ENCODE results near the gene WBP1L. TPM values are rescaled to one million over a fixed set of nuclear protein-coding genes. Genes with fewer than 3 reads are reported as not detected.
"Not testable (repeated sequence)": the region's sequence is repeated elsewhere in the genome, so short reads cannot be mapped to it uniquely, and the experiment has no call there.

The WBP1L gene
- total RNA-seq, 4 donors from 2014 or later: 89.4 to 191 (median 158) TPM

DNA sequence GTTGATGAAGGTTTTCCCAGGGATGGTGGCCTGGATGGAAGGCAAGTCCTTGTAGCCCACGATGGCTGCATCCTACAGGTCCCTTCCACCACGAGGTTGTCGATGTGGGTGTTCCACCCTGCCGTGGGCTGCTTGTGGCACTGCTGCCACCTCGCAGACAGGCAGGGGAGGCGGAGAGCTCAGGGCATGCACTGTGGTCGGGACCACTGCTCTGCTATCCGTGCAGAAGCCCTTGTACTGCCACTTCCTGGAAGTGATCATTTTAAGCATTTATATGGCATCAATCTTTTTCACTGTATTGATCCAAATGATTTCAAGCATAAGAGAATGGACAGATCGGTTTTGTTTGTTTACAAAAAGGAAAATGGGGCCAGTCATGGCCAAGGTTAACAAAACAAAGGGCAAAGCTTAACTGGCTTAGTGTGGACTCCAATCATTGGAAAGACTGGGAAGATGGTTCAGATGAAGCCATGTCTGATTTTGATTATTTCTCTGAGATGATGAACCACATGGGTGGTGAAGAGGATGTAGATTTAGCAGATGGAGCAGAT is 101.7 kb downstream of the WBP1L start:
- TF ChIP-seq POLR2A (IDR thresholded peaks at IDR 0.05): no peak
- TF ChIP-seq, protein P1, sequence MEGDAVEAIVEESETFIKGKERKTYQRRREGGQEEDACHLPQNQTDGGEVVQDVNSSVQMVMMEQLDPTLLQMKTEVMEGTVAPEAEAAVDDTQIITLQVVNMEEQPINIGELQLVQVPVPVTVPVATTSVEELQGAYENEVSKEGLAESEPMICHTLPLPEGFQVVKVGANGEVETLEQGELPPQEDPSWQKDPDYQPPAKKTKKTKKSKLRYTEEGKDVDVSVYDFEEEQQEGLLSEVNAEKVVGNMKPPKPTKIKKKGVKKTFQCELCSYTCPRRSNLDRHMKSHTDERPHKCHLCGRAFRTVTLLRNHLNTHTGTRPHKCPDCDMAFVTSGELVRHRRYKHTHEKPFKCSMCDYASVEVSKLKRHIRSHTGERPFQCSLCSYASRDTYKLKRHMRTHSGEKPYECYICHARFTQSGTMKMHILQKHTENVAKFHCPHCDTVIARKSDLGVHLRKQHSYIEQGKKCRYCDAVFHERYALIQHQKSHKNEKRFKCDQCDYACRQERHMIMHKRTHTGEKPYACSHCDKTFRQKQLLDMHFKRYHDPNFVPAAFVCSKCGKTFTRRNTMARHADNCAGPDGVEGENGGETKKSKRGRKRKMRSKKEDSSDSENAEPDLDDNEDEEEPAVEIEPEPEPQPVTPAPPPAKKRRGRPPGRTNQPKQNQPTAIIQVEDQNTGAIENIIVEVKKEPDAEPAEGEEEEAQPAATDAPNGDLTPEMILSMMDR (IDR thresholded peaks at IDR 0.05): no peak
- Histone ChIP-seq H3K36me3 (no peaks in the 10 kb centered on the region), H3K4me3 (no peak overlapping the region), H3K4me1 (no peaks in the 10 kb centered on the region), H3K27me3 (peaks cover 0 to 21% of the 10 kb centered on the region in 2 donors), H3K9me3 (no peaks in the 10 kb centered on the region), H3K27ac (no peak overlapping the region)
- DNase-seq (ENCODE audit: low spot score in 2 of 2): no peak
- WGBS, 2 donors: 87 to 90% methylated on average over 8 to 9 of the region's 9 CpGs

DNA sequence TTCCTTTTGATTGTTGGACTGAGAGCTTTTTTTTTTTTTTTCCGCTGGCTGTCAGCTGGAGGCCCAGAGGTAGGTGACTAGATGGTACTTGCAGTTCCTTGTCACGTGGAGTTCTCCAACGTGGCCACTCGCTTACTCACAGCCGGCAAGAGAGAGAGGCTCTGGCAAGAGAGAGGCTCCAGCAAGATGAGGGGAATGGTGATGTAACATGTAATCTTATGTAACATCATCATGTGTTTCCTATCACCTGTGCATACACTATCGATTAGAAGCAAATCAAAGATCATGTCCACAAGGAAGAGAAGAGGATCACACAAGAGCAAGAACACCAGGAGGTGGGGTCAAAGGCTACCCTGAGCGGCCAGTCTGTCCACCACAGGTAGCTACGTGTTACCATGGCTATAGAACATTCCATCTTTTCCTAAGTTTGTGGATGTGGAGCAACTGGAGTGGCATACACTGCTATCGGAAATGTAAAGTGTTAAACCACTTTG is 106.3 kb downstream of the WBP1L start:
- no peak overlapping the region for H3K27ac ChIP-seq
- H3K27me3 ChIP-seq: peaks cover 0 to 6% of the 10 kb centered on the region in 2 donors
- WGBS, 2 donors: 84 to 86% methylated on average over 9 of the region's 9 CpGs
- H3K4me1 ChIP-seq: peaks cover 0 to 8% (median 4%) of the 10 kb centered on the region in 4 donors
- H3K4me3 ChIP-seq: no peak overlapping the region
- TF ChIP-seq, protein P1 (IDR thresholded peaks at IDR 0.05): no peak
- TF ChIP-seq EP300 (IDR thresholded peaks at IDR 0.05) (no peak), POLR2A (IDR thresholded peaks at IDR 0.05) (no peak)
- DNase-seq (ENCODE audit: low spot score in 2 of 2): no peak
- no peaks in the 10 kb centered on the region for H3K36me3 ChIP-seq
- H3K9me3 ChIP-seq: no peaks in the 10 kb centered on the region

- not testable (repeated sequence) for H3K27me3 ChIP-seq; DNase-seq (ENCODE audit: low spot score in 2 of 2); H3K9me3 ChIP-seq; H3K4me3 ChIP-seq; H3K27ac ChIP-seq; H3K36me3 ChIP-seq
- 93 to 97% methylated on average over 7 of the region's 7 CpGs for WGBS, 2 donors
- peaks cover 0 to 22% (median 14%) of the 10 kb centered on the region in 4 donors for H3K4me1 ChIP-seq
Measured at GRCh38 chr10:102853237-102853636, 109.5 kb downstream of the WBP1L start.

DNA sequence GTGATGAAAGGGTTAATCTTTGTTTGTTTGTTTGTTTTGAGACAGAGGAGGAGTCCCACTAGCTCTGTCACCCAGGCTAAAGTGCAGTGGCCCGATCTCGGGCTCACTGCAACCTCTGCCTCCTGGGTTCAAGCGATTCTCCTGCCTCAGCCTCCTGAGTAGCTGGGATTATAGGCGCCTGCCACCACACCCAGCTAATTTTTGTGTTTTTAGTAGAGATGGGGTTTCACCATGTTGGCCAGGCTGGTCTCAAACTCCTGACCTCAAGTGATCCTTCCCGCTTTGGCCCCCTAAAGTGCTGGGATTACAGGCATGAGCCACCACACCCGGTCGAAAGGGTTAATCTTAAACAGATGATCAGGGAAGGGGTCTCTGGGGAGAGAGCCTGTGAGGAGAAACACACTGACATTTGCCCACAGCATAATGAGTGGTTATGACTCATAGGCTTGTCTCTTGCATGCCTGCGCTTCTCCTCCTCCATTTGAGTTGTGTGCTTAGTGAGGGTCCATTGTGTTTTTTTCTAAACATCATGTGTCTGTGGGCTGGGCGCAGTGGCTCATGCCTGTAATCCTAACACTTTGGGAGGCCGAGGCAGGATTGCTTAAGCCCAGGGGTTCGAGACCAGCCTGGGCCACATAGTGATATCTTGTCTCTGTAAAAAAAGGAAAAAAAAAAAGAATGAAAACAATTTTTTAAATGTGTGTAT is 112.1 kb downstream of the WBP1L start:
- 35 to 46% methylated on average over 11 of the region's 11 CpGs for WGBS, 2 donors
- H3K36me3 ChIP-seq, H3K4me3 ChIP-seq, H3K9me3 ChIP-seq, H3K27me3 ChIP-seq: not testable (repeated sequence)
- H3K27ac ChIP-seq: peak overlapping the region in 3 of 4 donors; percentile 40 to 97 (median 95)
- H3K4me1 ChIP-seq: peaks cover 0 to 22% (median 14%) of the 10 kb centered on the region in 4 donors
- TF ChIP-seq EP300 (IDR thresholded peaks at IDR 0.05): peak in 1 of 2 donors; percentile 31
- peak in 1 of 2 donors; percentile 30 for DNase-seq (ENCODE audit: low spot score in 2 of 2)

DNA sequence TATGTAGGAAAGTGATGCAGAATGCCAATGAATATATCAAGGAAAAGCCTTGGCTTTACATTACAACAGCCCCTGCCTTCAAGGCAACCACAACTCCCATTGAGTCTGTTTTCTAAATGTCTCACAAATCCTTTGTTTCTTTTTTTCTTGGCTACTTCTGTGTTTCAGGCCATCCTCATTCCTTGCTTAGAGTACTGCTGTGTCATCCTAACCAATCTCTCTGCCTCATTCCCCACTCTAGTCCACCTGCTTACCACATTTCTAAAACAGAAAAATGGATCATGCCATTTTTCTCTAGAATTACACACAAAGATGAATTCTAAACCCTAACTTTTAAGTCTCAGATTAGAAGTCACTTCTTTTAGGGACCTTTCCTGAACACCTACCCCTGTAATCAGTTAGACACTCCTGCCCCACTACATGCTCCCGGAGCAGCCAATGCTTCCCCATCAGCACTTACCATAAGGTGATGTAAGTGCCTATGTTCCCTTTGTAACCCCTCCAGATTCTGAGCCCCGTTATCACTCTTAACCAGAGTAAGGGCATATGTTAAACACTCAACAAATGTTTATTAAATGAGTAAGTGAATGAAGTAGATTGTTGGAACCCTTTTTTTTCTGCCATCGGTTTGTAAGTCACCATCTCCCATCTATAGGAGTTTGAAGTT is 113.1 kb downstream of the WBP1L start:
- H3K36me3 ChIP-seq: peaks cover 0 to 19% (median 0%) of the 10 kb centered on the region in 3 donors
- no peaks in the 10 kb centered on the region for H3K27me3 ChIP-seq
- H3K9me3 ChIP-seq: no peaks in the 10 kb centered on the region
- H3K4me3 ChIP-seq: no peak overlapping the region
- H3K27ac ChIP-seq: peak overlapping the region in 2 of 4 donors; percentile 95 to 97
- H3K4me1 ChIP-seq: peaks cover 0 to 22% (median 14%) of the 10 kb centered on the region in 4 donors
- 84 to 93% methylated on average over 3 of the region's 3 CpGs for WGBS, 2 donors
- no peak for DNase-seq (ENCODE audit: low spot score in 2 of 2)
- TF ChIP-seq POLR2A (IDR thresholded peaks at IDR 0.05) (no peak), EP300 (IDR thresholded peaks at IDR 0.05) (no peak)
- TF ChIP-seq, protein P1 (IDR thresholded peaks at IDR 0.05): no peak

DNA sequence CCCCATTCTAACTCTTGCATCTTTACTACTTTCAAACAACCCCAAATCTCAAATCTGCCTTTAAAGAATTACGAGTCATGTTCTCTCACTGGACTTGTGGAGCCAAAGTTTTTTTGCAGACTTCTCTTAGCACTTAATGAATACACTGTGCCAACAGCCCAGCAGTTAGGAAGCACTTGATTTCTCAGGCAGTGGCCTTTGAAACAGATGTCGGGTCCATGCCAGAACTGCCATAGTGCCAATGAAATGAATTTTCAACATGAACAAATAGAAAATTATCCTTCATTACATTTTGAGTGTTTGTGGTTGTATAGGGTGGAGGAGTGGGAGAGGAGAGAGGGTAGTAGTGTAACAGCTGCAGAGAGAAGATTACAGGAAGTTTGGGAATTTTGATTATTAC is 116.2 kb downstream of the WBP1L start:
- WGBS, 2 donors: 66 to 84% methylated on average over 2 of the region's 2 CpGs
- no peak for DNase-seq (ENCODE audit: low spot score in 2 of 2)

More for the DNA sequence above, 116.2 kb downstream of the WBP1L start:
- H3K27me3 ChIP-seq: no peaks in the 10 kb centered on the region
- no peaks in the 10 kb centered on the region for H3K9me3 ChIP-seq
- no peak overlapping the region for H3K4me3 ChIP-seq
- no peak overlapping the region for H3K27ac ChIP-seq
- TF ChIP-seq, protein P1 (IDR thresholded peaks at IDR 0.05): no peak
- TF ChIP-seq EP300 (IDR thresholded peaks at IDR 0.05) (no peak), POLR2A (IDR thresholded peaks at IDR 0.05) (no peak)
- peaks cover 0 to 39% (median 7%) of the 10 kb centered on the region in 3 donors for H3K36me3 ChIP-seq
- H3K4me1 ChIP-seq: peaks cover 0 to 21% (median 8%) of the 10 kb centered on the region in 4 donors

Data from tibial nerve (tissue), 4 donors.